ENCODE measurements around the gene DDX11.
"Not testable (repeated sequence)": the region's sequence is repeated elsewhere in the genome, so short reads cannot be mapped to it uniquely, and the experiment has no call there.

GRCh38 chr12:31077998-31078397 lies 4.3 kb downstream of the DDX11 start:
- TF ChIP-seq, protein P1, sequence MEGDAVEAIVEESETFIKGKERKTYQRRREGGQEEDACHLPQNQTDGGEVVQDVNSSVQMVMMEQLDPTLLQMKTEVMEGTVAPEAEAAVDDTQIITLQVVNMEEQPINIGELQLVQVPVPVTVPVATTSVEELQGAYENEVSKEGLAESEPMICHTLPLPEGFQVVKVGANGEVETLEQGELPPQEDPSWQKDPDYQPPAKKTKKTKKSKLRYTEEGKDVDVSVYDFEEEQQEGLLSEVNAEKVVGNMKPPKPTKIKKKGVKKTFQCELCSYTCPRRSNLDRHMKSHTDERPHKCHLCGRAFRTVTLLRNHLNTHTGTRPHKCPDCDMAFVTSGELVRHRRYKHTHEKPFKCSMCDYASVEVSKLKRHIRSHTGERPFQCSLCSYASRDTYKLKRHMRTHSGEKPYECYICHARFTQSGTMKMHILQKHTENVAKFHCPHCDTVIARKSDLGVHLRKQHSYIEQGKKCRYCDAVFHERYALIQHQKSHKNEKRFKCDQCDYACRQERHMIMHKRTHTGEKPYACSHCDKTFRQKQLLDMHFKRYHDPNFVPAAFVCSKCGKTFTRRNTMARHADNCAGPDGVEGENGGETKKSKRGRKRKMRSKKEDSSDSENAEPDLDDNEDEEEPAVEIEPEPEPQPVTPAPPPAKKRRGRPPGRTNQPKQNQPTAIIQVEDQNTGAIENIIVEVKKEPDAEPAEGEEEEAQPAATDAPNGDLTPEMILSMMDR (IDR thresholded peaks at IDR 0.05): not testable (repeated sequence)
- not testable (repeated sequence) for TF ChIP-seq EP300, POLR2A (IDR thresholded peaks at IDR 0.05)

All from ovary (tissue), 3 donors.